OCI-LY7 (cell line): Measurements from ENCODE around the gene RAD51B. TPM values are rescaled to one million over a fixed set of nuclear protein-coding genes. Genes with fewer than 3 reads are reported as not detected.

Source experiments
- BruUV-seq: library from RNA; stranded (reverse); fragments of 400-500 nt; replicated peaks from 2 replicates; lab custom pipeline; 2021; lab: Mats Ljungman, UMichigan
- CTCF ChIA-PET: fragments of 300-600 bp; sonication (Branson Sonifier 250); formaldehyde crosslinking; loops from one replicate; lab custom pipeline; 2022; ENCODE audit warnings: antibody characterized with exemption; ENCODE audit not compliant: unreplicated experiment; lab: Charles Lee
- POLR2A ChIA-PET: fragments of 300-600 bp; sonication (Branson Sonifier 250); formaldehyde crosslinking; loops from one replicate; lab custom pipeline; 2022; ENCODE audit warnings: antibody characterized with exemption; lab: Charles Lee
- DNase-seq: peaks from one replicate; pipeline ENCODE4 v3.0.0-alpha.2; 2015; ENCODE audit warnings: low spot score
- H2AFZ ChIP-seq: fragments of 200-600 bp; sonication (generic), shearing (Covaris generic); 2 replicates; pipeline ENCODE4 v1.6.1; 2014; ENCODE audit warnings: mild to moderate bottlenecking, antibody characterized with exemption, low read length, moderate library complexity
- H3K27ac ChIP-seq: fragments of 200-600 bp; sonication (generic); 2 replicates; pipeline ENCODE4 v1.5.1; 2014; ENCODE audit warnings: mixed run types, low read depth, mild to moderate bottlenecking, moderate library complexity, low read length, inconsistent platforms; ENCODE audit not compliant: poor library complexity, severe bottlenecking
- H3K36me3 ChIP-seq: fragments of 200-600 bp; sonication (generic); 2 replicates; pipeline ENCODE4 v1.6.1; 2014; ENCODE audit warnings: mild to moderate bottlenecking, antibody characterized with exemption, low read length, moderate library complexity, mixed read lengths; ENCODE audit not compliant: insufficient read depth
- H3K4me1 ChIP-seq: fragments of 200-600 bp; sonication (generic); 2 replicates; pipeline ENCODE4 v1.5.1; 2014; ENCODE audit warnings: mild to moderate bottlenecking, low read length; ENCODE audit not compliant: insufficient read depth, poor library complexity, severe bottlenecking
- H3K4me2 ChIP-seq: fragments of 200-600 bp; sonication (generic); 2 replicates; pipeline ENCODE4 v1.6.1; 2014; ENCODE audit warnings: mild to moderate bottlenecking, low read length
- H3K4me3 ChIP-seq: fragments of 200-600 bp; sonication (generic); 2 replicates; pipeline ENCODE4 v1.5.1; 2014; ENCODE audit warnings: mild to moderate bottlenecking, low read depth, low read length; ENCODE audit not compliant: poor library complexity, severe bottlenecking
- H3K79me2 ChIP-seq: fragments of 200-600 bp; sonication (generic); 2 replicates; pipeline ENCODE4 v1.6.1; 2016; ENCODE audit warnings: low read depth, mild to moderate bottlenecking, low read length, moderate library complexity, mixed read lengths; ENCODE audit not compliant: insufficient read depth
- H3K9me2 ChIP-seq: fragments of 200-600 bp; sonication (generic); 2 replicates; pipeline ENCODE4 v1.6.1; 2016; ENCODE audit warnings: mild to moderate bottlenecking, low read length, mixed read lengths; ENCODE audit not compliant: insufficient read depth
- H3K9me3 ChIP-seq: fragments of 200-600 bp; sonication (generic); 2 replicates; pipeline ENCODE4 v1.6.1; 2014; ENCODE audit warnings: mild to moderate bottlenecking, mixed run types, low read length, mixed read lengths
- H4K20me1 ChIP-seq: fragments of 200-600 bp; sonication (generic); 2 replicates; pipeline ENCODE4 v1.6.1; 2014; ENCODE audit warnings: mild to moderate bottlenecking, antibody characterized with exemption, low read length, moderate library complexity, mixed read lengths; ENCODE audit not compliant: insufficient read depth
- CTCF ChIP-seq: fragments of 200-600 bp; sonication (generic); conservative IDR thresholded peaks from 2 replicates; pipeline ENCODE4 v1.5.1; 2014; ENCODE audit warnings: mild to moderate bottlenecking, antibody characterized with exemption, low read length, moderate library complexity, mixed read lengths
- EZH2phosphoT487 ChIP-seq: fragments of 200-600 bp; sonication (generic); IDR thresholded peaks from 2 replicates; pipeline ENCODE4 v1.6.1; 2018; ENCODE audit warnings: low read depth, borderline replicate concordance, mild to moderate bottlenecking, mixed run types, antibody characterized with exemption, low read length, moderate library complexity, mixed read lengths
- intact Hi-C: fragments of 100-400 bp; cut with micrococcal nuclease; formaldehyde crosslinking; loops from one replicate; pipeline ENCODE4 v1.10.0; 2022; ENCODE audit not compliant: unreplicated experiment
- total RNA-seq, 2 experiments: library from RNA; depleted of rRNA in 1 of 2; stranded (reverse); fragments of >200 nt in 1 of 2; shearing (Covaris generic) in 1 of 2; gene quantifications; 2 replicates each; pipeline ENCODE4 v1.2.3, GENCODE V29; 2014 to 2022

Gene RAD51B
- total RNA-seq, 2 experiments from 2014 or later = 41.4 to 89.9 TPM

- intact Hi-C loops = no loop called here
- Histone ChIP-seq H3K9me2 (no peaks in the 10 kb centered on the region), H3K4me1 (no peaks in the 10 kb centered on the region), H2AFZ (no peak overlapping the region), H3K36me3 (no peaks in the 10 kb centered on the region), H3K27ac (no peak overlapping the region), H3K4me2 (no peak overlapping the region), H3K9me3 (no peaks in the 10 kb centered on the region), H3K79me2 (no peaks in the 10 kb centered on the region), H3K4me3 (no peak overlapping the region), H4K20me1 (no peaks in the 10 kb centered on the region)
- TF ChIP-seq EZH2phosphoT487 (no peak), CTCF (no peak)
- POLR2A ChIA-PET = interaction anchor here (0.7 kb wide), 1 partner anchor 9 kb away, joined by 3 read pairs; no protein-coding TSS in a partner anchor
- no TSS peak for BruUV-seq
- no peak for DNase-seq
- CTCF ChIA-PET = no interaction called here
Observed at GRCh38 chr14:68094752-68095151, 275.2 kb downstream of the RAD51B start.

- intact Hi-C loops = no loop called here
- ChIA-PET POLR2A (interaction anchor here (1.5 kb wide), 1 partner anchor 15 kb away, joined by 3 read pairs; no protein-coding TSS in a partner anchor), CTCF (no interaction called here)
- Histone ChIP-seq H3K4me3 (no peak overlapping the region), H3K79me2 (no peaks in the 10 kb centered on the region), H3K9me3 (peaks cover 21% of the 10 kb centered on the region; the same call in 1 of the 2 replicates), H3K4me1 (no peaks in the 10 kb centered on the region), H3K36me3 (no peaks in the 10 kb centered on the region), H3K4me2 (no peak overlapping the region), H2AFZ (no peak overlapping the region), H3K9me2 (no peaks in the 10 kb centered on the region), H4K20me1 (no peaks in the 10 kb centered on the region), H3K27ac (no peak overlapping the region)
- BruUV-seq = no TSS peak
- TF ChIP-seq CTCF (no peak), EZH2phosphoT487 (no peak)
- DNase-seq = no peak
Observed at GRCh38 chr14:68097727-68098126, 278.1 kb downstream of the RAD51B start.

- Histone ChIP-seq H3K4me2 (no peak overlapping the region), H3K36me3 (no peaks in the 10 kb centered on the region), H3K4me3 (no peak overlapping the region), H3K9me2 (no peaks in the 10 kb centered on the region), H4K20me1 (no peaks in the 10 kb centered on the region), H3K79me2 (no peaks in the 10 kb centered on the region), H3K4me1 (no peaks in the 10 kb centered on the region), H3K9me3 (peaks cover 28% of the 10 kb centered on the region; the same call in 1 of the 2 replicates), H2AFZ (no peak overlapping the region), H3K27ac (no peak overlapping the region)
- no TSS peak for BruUV-seq
- POLR2A ChIA-PET = interaction anchor here (1.5 kb wide), 1 partner anchor 14 kb away, joined by 3 read pairs; no protein-coding TSS in a partner anchor
- intact Hi-C loops = no loop called here
- TF ChIP-seq EZH2phosphoT487 (no peak), CTCF (no peak)
- CTCF ChIA-PET = no interaction called here
- no peak for DNase-seq
Observed at GRCh38 chr14:68098834-68099233, 279.3 kb downstream of the RAD51B start.
